Mammary epithelial cell (primary cell): ENCODE results near the gene TRERF1.

Experiments used
- CTCF ChIP-seq, 2 donors: IDR thresholded peaks in 1 of 2; conservative IDR thresholded peaks in 1 of 2; 2 replicates each; pipeline ENCODE4 v1.5.1; 2011 to 2012; ENCODE audit warnings: inconsistent platforms in 2 of 2, low read length in 2 of 2, mild to moderate bottlenecking in 2 of 2, control low read depth in 1 of 2, low read depth in 1 of 2; ENCODE audit not compliant: insufficient read depth in 1 of 2; ENCODE audit errors: extremely low read depth in 1 of 2
- EZH2 ChIP-seq: IDR thresholded peaks from 2 replicates; pipeline ENCODE4 v1.6.1; 2012; ENCODE audit warnings: low read length, inconsistent platforms, borderline replicate concordance

- TF ChIP-seq CTCF (conservative IDR thresholded peaks at IDR 0.05 in 1 of 2, IDR thresholded peaks at IDR 0.05 in 1 of 2; ENCODE audit: extremely low read depth in 1 of 2, insufficient read depth in 1 of 2, low read depth in 1 of 2, low read length in 2 of 2): no peak
- TF ChIP-seq EZH2: no peak
Measured at GRCh38 chr6:42400061-42400760, 51.5 kb downstream of the TRERF1 start.
